Measurements from ENCODE around the gene BCAP31.
"Not testable (repeated sequence)": the region's sequence is repeated elsewhere in the genome, so short reads cannot be mapped to it uniquely, and the experiment has no call there.

Gene BCAP31

DNA sequence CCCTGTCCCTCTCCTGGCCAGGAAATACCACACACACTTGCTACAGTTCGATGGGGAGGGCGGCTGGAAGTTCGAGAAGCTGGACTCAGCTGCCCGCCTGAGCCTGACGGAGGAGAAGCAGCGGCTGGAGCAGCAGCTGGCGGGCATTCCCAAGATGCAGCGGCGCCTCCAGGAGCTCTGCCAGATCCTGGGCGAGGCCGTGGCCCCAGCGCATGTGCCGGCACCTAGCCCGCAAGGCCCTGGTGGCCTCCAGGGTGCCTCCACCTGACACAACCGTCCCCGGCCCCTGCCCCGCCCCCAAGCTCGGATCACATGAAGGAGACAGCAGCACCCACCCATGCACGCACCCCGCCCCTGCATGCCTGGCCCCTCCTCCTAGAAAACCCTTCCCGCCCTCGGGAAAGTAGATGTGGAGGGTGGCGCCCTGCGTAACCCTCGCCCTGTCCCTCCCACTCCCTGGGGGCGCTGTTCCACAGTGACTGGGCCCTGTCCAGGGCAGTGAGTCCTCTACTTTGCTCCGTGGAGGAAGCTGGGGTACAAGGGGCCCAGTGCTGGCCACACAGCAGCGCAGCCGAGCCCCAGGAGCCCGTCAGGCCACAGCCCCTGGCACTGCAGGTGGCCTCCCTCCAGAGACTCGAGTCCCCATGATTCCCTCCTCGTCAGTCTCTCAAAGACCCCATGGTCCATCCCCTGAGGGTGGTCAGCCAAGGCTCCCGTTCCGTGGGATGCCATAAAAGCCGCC lies 19.5 kb upstream of the BCAP31 start:
- not testable (repeated sequence) for H3K27me3 Mint-ChIP-seq; H3K9me3 Mint-ChIP-seq (ENCODE audit: low read depth); H3K4me3 Mint-ChIP-seq; H3K27ac Mint-ChIP-seq; H3K36me3 Mint-ChIP-seq
- peaks cover 15% of the 10 kb centered on the region for H3K4me1 Mint-ChIP-seq (ENCODE audit: low read depth)

DNA sequence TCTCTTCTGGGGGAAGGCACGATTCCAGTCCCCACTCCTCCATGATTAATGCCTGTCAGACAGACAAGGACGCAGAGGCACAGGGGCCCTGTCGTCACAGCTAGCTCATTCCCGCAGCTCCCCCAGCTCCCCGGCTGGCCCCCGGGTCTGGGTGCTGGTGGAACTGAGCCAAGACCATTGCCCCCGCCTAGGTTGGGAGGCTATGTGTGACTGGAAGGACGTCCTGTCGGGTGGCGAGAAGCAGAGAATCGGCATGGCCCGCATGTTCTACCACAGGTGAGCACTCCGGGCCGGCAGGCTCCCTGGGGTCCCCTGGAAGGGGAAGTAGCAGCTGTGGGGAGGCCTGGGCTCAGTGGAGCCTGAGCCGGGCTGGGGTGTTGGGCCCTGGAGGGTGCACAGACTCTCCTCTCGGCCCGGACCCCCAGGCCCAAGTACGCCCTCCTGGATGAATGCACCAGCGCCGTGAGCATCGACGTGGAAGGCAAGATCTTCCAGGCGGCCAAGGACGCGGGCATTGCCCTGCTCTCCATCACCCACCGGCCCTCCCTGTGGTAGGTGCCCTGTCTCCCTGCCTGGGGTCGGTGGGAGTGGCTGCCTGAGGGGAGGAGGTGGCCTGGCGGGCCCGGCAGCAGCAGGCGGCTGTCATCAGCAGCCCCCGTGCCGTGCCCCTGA lies 18.7 kb upstream of the BCAP31 start:
- not testable (repeated sequence) for H3K27me3 Mint-ChIP-seq

DNA sequence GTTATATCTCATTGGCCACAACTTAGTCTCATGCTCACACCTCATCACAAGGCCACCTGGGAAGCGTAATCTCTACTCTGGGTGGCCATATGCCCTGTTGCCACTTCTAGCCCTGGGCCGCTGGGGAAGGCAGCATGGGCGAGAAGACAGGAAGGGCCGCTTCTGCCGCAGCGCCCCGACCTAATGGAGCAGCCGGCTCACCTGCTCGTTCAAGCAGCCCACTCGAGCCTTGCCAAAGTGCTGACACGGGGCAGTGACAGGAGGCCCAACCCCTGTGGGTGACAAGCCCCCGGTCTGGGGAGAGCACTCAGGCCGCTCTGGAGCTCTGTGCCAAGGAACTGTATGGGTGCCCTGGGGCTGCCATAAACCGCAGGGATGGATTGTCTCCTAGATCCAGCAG lies 17.9 kb upstream of the BCAP31 start:
- H3K27me3 Mint-ChIP-seq; H3K9me3 Mint-ChIP-seq (ENCODE audit: low read depth); H3K4me3 Mint-ChIP-seq; H3K36me3 Mint-ChIP-seq; H3K27ac Mint-ChIP-seq: not testable (repeated sequence)
- H3K4me1 Mint-ChIP-seq (ENCODE audit: low read depth) = peaks cover 15% of the 10 kb centered on the region

More for the DNA sequence above, 18.7 kb upstream of the BCAP31 start:
- H3K4me3 Mint-ChIP-seq; H3K27ac Mint-ChIP-seq; H3K36me3 Mint-ChIP-seq; H3K9me3 Mint-ChIP-seq (ENCODE audit: low read depth): not testable (repeated sequence)
- H3K4me1 Mint-ChIP-seq (ENCODE audit: low read depth) = peaks cover 15% of the 10 kb centered on the region

DNA sequence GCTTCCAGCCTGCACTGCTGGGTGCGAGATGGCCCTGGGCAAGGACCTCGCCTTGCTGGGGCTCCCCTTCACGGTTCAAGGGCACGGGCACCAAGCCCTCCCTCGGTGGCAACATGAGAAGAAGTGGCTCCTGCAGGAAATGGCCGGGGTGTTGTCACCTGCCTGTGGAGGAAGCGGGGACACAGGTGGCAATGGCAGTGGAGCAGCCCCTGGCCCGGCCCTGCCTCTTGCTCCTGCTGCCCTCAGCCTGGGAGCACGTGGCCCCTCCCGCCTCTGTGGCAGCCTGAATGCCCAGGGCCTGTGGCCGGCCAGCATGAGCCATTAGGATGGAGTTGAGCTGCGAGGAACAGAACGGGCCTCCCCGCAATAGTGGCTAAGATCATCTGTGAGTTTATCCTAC lies 17.3 kb upstream of the BCAP31 start:
- H3K27ac Mint-ChIP-seq = no peak overlapping the region
- no peaks in the 10 kb centered on the region for H3K36me3 Mint-ChIP-seq
- H3K27me3 Mint-ChIP-seq = peaks cover 3% of the 10 kb centered on the region
- H3K9me3 Mint-ChIP-seq (ENCODE audit: low read depth) = no peaks in the 10 kb centered on the region
- peaks cover 15% of the 10 kb centered on the region for H3K4me1 Mint-ChIP-seq (ENCODE audit: low read depth)
- no peak overlapping the region for H3K4me3 Mint-ChIP-seq

DNA sequence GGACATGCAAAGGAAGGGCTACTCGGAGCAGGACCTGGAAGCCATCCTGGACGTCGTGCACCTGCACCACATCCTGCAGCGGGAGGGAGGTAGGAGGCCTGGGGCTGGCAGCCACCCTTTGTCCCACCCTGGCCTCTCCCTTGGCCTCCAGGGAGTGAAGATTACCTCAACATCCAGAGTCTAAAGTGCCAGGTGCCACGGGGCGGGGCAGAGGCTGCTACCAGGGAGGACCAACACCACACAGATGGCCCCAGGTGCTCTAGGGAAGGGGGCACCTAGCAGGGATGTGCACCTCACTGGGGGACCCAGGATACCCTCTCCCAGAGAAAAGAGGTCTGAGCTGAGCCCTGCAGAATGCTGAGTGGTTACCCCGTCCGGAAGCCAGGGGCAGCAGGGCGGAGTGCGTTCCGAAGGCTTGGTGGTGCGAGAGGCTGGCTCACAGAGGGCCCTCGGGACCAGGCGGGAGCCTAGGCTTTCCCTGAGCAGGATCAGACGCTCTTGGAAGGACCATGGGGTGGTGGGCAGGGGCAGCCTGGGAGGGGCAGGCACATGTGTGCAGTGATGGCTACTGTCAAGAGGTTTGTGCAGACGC lies 16.5 kb upstream of the BCAP31 start:
- H3K27ac Mint-ChIP-seq = peak overlapping the region; percentile 79
- no peak overlapping the region for H3K4me3 Mint-ChIP-seq
- peaks cover 15% of the 10 kb centered on the region for H3K4me1 Mint-ChIP-seq (ENCODE audit: low read depth)
- no peaks in the 10 kb centered on the region for H3K9me3 Mint-ChIP-seq (ENCODE audit: low read depth)
- H3K36me3 Mint-ChIP-seq = no peaks in the 10 kb centered on the region
- H3K27me3 Mint-ChIP-seq = no peaks in the 10 kb centered on the region

DNA sequence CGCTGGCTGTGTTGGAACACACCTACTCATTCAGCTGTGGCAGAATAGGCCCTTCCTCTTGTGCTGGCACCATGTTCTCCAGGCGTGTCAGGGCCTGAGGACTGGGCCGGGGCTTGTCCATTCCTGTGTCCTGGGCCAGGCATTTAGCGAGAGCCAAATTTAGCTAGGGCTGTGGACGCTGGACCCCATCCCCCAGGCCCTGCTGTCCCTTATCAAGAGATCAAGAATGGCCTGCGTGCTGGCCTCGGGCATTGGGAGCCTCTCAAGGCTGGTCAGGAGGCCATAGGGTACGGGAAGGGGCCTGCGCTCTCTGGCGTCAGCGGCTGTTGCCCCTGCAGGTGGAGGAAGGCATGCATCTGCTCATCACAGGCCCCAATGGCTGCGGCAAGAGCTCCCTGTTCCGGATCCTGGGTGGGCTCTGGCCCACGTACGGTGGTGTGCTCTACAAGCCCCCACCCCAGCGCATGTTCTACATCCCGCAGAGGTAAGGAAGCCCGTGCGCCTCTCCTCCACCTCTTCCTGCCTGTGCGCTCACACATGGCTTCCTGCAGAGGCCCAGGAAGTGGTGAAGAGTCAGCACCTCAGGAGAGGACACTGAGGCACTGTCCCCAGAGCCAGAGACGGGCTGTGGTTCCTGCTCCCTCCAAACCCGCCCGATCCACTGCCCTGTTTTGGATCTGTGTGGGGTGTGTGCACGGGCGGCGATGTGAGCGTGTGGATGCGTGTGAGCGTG lies 15.7 kb upstream of the BCAP31 start:
- Mint-ChIP-seq H3K4me1 (ENCODE audit: low read depth) (peaks cover 22% of the 10 kb centered on the region), H3K36me3 (peaks cover 3% of the 10 kb centered on the region), H3K9me3 (ENCODE audit: low read depth) (no peaks in the 10 kb centered on the region), H3K27me3 (no peaks in the 10 kb centered on the region), H3K4me3 (no peak overlapping the region), H3K27ac (peak overlapping the region; percentile 79)

DNA sequence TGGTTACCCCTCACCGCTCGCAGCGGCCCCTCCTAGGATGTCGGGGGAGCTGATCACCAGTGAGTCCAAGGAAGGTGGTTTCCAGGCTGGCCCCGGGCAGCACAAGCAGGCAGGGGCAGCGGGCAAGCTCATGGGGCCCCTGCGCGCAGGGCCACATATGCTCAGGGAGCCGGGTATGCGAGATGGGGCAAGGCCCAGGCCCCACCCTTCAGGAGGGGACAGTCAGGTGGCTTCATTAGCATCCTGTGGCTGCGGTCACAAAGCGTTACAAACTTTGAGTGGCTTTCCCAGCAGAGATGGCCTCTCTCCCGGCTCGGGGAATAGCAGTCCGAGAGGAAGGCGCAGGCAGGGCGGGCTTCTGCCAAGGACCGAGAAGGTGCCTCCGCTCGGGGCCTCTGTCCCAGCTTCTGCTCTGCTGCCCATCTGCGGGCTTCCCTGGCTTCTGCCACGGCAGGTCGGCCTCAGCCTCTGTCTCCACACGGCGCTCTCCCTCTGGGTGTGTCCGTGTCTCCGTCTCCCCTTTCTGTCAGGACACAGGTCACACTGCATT lies 13.9 kb upstream of the BCAP31 start:
- H3K4me1 Mint-ChIP-seq (ENCODE audit: low read depth) = peaks cover 20% of the 10 kb centered on the region
- H3K27me3 Mint-ChIP-seq = no peaks in the 10 kb centered on the region
- H3K9me3 Mint-ChIP-seq (ENCODE audit: low read depth) = no peaks in the 10 kb centered on the region
- no peak overlapping the region for H3K4me3 Mint-ChIP-seq
- H3K27ac Mint-ChIP-seq = no peak overlapping the region
- peaks cover 3% of the 10 kb centered on the region for H3K36me3 Mint-ChIP-seq

DNA sequence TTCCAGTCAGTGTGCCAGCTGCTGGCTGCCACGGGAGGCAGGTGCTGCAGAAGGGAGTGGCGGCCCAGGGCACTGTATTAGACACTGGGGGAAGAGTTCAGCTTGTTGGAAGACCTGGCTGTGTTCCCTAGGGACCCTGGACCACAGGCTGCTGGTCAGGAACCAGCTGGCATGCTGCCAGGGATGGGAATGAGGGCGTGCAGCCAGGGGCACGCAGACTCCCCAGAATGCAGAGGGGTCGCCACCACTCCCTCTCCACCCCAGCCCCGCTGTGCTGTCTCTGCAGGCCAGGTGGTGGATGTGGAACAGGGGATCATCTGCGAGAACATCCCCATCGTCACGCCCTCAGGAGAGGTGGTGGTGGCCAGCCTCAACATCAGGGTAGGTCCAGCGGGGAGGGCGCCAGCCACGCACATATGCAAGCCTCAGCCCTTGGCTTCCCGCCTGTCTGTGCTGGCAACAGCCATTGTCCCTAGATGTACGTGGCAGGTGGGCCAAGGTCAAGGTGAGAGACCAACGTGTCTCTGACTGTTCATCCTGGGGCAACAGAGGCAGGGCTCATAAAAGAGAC lies 12.8 kb upstream of the BCAP31 start:
- Mint-ChIP-seq H3K9me3 (ENCODE audit: low read depth) (no peaks in the 10 kb centered on the region), H3K36me3 (peaks cover 3% of the 10 kb centered on the region), H3K4me1 (ENCODE audit: low read depth) (peaks cover 21% of the 10 kb centered on the region), H3K27ac (no peak overlapping the region), H3K27me3 (no peaks in the 10 kb centered on the region), H3K4me3 (no peak overlapping the region)

DNA sequence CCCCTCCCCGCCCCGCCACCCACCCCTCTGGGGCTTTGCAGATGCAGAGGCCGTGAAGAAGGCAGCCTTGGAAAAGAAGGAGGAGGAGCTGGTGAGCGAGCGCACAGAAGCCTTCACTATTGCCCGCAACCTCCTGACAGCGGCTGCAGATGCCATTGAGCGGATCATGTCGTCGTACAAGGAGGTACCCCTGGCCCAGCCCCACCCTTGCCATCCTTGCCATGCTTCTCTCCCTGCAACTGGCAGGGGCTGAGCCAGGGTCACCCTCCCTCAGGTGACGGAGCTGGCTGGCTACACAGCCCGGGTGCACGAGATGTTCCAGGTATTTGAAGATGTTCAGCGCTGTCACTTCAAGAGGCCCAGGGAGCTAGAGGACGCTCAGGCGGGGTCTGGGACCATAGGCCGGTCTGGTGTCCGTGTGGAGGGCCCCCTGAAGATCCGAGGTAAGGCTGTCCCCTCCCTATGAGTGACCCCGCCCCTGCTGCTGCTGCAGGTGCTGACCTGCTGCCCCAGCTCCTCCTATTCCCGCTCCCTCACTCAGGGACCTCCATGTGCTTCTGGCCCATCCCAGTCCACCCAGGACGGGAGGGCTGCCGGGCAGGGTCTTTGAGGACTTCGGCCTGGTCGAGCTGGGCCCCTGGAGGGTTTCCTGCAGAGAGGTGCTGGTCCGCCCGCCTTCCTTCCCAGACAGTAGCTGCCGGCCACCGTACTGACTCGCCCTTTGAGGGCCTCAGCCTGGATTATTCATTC lies 12.1 kb upstream of the BCAP31 start:
- Mint-ChIP-seq H3K9me3 (ENCODE audit: low read depth) (no peaks in the 10 kb centered on the region), H3K4me3 (no peak overlapping the region), H3K4me1 (ENCODE audit: low read depth) (peaks cover 26% of the 10 kb centered on the region), H3K27ac (no peak overlapping the region), H3K36me3 (peaks cover 8% of the 10 kb centered on the region), H3K27me3 (no peaks in the 10 kb centered on the region)

DNA sequence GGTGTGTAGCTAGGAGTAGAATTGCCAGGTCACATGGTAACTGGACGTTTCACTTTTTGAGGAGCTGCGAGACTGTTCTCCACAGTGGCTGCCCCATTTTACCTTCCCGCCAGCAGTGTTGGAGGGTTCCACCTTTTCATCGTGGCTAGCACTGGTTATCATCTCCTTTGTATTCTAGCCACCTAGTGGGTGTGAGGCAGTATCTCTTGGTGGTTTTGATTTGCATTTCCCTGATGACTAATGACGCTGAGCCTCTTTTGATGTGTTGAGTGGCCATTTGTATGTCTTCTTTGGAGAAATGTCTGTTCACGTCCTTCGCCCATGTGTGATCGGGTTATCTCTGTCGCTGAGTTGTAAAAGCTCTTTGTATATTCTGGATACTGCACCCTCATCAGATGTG lies 11.1 kb upstream of the BCAP31 start:
- Mint-ChIP-seq H3K4me3 (no peak overlapping the region), H3K27me3 (no peaks in the 10 kb centered on the region), H3K36me3 (peaks cover 8% of the 10 kb centered on the region), H3K4me1 (ENCODE audit: low read depth) (peaks cover 22% of the 10 kb centered on the region), H3K9me3 (ENCODE audit: low read depth) (no peaks in the 10 kb centered on the region), H3K27ac (no peak overlapping the region)

DNA sequence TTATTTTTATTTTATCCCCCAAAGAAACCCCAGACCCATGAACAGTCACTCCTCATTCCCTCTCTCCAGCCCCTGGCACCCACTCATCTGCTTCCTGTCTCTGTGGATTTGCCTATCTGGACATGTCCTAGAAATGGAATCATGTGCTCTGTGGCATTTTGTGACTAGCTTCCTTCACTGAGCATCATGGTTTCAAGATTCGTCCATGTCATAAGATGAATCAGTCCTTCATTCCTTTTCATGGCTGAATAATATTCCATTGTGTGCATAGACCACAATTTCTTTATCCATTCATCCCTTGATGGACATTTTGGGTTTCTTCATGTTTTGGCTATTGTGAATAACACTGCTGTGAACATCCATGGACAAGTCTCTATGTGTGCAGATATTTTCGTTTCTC lies 10.7 kb upstream of the BCAP31 start:
- H3K36me3 Mint-ChIP-seq = peaks cover 8% of the 10 kb centered on the region
- no peak overlapping the region for H3K27ac Mint-ChIP-seq
- H3K9me3 Mint-ChIP-seq (ENCODE audit: low read depth) = no peaks in the 10 kb centered on the region
- peaks cover 19% of the 10 kb centered on the region for H3K4me1 Mint-ChIP-seq (ENCODE audit: low read depth)
- H3K4me3 Mint-ChIP-seq = no peak overlapping the region
- no peaks in the 10 kb centered on the region for H3K27me3 Mint-ChIP-seq

DNA sequence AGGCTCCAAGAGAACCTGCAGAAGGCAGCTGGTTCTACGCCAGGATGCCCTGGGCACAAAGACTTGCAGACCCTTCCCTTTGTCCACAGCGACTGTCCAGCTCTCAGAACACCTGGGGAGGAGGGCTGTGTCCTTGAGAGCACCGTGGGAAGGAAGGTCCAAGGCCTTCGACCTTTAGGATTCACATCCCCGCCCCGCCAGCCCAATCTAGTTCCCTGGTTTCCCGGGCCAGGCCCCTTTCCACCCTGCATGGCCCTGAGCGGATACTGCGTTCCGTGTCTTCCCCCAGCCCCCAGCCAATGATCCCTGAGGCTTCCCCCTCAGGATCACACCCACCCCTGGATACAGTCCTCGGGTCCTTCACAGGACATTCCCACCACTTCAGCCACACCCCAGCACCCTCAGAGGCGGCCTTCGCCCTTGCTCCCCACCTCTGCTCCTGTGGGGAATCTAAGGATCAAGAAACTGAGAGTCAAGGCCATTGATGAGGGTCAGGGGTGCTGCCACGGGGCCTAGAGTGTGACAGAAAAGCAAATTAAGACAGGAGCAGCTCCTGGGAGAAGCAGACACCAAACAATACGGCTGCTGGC lies 9.6 kb upstream of the BCAP31 start:
- Mint-ChIP-seq H3K27me3 (no peaks in the 10 kb centered on the region), H3K27ac (no peak overlapping the region), H3K4me3 (no peak overlapping the region), H3K4me1 (ENCODE audit: low read depth) (peaks cover 18% of the 10 kb centered on the region), H3K9me3 (ENCODE audit: low read depth) (no peaks in the 10 kb centered on the region), H3K36me3 (peaks cover 8% of the 10 kb centered on the region)

DNA sequence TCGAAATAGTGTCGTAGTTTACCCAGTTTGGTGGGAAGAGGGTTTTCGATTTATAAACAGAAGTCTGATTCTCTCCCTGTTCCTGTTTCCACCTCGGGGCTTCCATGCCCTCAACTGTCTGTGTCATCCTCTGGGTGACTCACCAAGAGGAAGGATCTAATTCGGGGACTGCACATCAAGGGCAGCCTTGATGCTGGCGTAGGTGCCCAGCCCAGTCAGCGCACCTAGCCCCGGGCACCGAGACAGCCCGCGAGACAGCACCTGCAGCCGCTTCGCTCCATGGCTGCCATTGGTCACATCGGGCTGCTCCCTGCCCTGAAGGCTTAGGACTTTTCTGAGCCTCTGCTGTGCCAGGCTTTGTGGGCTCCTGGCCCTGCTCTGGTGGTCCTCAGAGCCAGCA lies 8.2 kb upstream of the BCAP31 start:
- no peak overlapping the region for H3K27ac Mint-ChIP-seq
- peaks cover 8% of the 10 kb centered on the region for H3K36me3 Mint-ChIP-seq

DNA sequence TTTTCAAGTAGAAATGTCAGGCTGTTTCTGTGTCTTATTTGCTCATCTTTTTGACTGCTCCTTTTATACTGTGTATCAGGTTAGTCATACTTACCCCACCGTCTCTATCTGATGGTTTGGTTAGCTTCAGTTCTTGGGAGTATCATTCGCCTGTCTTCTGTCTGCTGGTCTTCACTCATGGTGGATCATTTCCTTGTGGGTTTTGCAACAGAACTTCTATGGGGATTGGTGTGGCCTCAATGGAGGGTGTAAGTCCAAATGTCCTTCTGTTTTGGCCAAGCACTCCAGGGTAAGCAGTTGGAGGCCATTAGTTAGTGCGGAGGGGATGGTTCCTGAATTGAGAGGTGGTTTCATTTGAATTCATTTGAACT lies 7.6 kb upstream of the BCAP31 start:
- no peak overlapping the region for H3K4me3 Mint-ChIP-seq
- no peaks in the 10 kb centered on the region for H3K27me3 Mint-ChIP-seq
- no peaks in the 10 kb centered on the region for H3K9me3 Mint-ChIP-seq (ENCODE audit: low read depth)
- peaks cover 8% of the 10 kb centered on the region for H3K36me3 Mint-ChIP-seq
- H3K27ac Mint-ChIP-seq = no peak overlapping the region
- H3K4me1 Mint-ChIP-seq (ENCODE audit: low read depth) = peaks cover 29% of the 10 kb centered on the region

More for the DNA sequence above, 8.2 kb upstream of the BCAP31 start:
- H3K4me3 Mint-ChIP-seq = no peak overlapping the region
- H3K4me1 Mint-ChIP-seq (ENCODE audit: low read depth) = peaks cover 23% of the 10 kb centered on the region
- no peaks in the 10 kb centered on the region for H3K27me3 Mint-ChIP-seq
- H3K9me3 Mint-ChIP-seq (ENCODE audit: low read depth) = no peaks in the 10 kb centered on the region

All from activated naive CD8-positive, alpha-beta T cell (primary cell).